Cortex of kidney (tissue), 1 donor: ENCODE data around the gene BICRA.
"Not testable (repeated sequence)": the region's sequence is repeated elsewhere in the genome, so short reads cannot be mapped to it uniquely, and the experiment has no call there.

Source experiments
- DNase-seq: peaks from one replicate; lab custom pipeline; 2025; lab: John Stamatoyannopoulos, UW

The BICRA gene

DNA sequence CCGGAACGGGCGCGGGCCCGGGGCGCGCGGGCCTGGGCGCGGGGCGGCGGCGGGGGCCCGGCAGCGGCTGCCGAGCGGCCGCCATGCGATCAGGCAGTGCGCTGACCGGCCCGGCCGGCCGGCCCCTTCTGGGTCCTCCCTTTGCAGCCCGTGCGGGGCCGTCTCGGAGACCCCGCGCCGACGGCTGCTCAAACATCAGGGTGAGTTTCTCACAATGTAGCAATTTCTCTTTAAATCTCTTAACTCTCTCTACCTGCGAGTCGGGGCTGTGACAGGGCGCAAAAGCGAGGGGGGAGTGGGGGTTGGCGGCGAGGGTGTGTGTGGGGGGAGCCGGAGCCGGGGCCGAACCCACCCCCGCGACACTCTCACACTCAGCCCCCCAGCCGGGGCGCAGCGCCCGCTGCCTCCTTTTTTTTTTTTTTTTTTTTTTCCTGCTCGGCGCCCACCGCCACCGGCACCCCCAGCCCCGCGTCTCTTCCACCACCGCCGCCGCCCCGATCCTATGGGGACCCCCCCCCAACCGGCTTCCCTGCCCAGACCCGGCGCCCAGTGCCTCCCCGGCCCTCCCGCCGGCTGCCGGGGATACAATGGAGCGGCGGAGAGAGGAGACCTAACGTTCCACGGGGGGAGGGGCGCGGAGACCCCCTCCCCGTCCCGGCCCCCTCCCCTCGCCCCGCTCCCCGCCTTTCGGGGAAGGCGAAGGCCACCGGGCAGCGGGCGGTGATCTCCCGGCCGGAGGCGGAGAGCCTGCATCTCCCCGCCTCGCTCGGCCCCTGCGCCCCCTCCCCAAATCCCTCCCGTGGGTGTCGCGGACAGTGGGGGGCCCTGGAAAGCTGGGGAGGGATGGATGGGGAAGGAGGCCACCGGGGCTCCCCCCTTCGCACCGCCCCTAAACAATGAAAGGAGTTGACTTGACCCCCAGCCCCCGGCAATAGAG lies at the start of gene BICRA:
BICRA (plus strand) TSS at position 166 of the 937 bp plus-strand sequence. CDS start 64,441 bp downstream, outside the sequence.
- DNase-seq, result no peak

DNA sequence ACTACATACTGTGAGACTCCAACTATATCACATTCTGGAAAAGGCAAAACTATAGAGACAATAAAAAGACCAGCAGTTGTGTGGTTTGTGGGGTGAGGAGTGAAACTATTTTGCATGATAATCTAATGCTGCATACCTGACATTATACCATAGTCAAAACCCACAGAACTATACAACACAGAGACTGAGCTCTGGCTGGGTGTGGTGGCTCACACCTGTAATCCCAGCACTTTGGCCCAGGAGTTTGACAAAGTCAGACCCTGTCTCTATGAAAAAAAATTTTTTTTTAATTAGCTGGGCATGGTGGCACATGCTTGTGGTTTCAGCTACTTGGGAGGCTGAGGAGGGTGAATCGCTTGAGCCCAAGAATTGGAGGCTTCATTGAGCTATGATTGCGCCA lies 47.9 kb upstream of the BICRA start:
- DNase-seq, result no peak

DNA sequence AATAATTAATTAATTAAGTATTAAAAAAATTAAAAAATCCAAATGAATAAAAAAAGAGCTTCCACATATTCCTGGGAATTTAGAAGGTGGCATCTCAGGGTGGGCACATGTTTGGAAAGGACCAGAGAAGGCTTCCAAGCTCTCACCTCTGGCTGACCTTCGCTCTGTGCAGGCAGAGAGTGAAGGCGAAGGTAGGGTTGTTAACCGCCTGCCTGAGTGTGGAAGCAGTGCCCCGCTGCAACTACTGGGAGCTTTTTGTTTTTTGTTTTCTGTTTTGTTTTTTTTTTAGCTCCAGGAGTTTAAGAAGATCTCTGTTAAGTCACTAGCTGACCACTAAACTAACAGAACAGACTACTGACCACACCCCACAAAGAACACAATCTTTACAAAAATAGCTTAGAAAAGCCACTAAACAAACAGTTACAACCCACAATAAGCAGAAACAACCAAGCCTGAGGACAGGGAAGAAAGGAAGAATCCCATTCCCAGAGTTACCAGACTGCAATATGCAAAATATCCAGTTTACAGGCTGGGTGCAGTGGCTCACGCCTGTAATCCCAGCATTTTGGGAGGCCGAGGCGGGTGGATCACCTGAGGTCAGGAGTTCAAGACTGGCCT lies 47.4 kb upstream of the BICRA start:
- no peak for DNase-seq

DNA sequence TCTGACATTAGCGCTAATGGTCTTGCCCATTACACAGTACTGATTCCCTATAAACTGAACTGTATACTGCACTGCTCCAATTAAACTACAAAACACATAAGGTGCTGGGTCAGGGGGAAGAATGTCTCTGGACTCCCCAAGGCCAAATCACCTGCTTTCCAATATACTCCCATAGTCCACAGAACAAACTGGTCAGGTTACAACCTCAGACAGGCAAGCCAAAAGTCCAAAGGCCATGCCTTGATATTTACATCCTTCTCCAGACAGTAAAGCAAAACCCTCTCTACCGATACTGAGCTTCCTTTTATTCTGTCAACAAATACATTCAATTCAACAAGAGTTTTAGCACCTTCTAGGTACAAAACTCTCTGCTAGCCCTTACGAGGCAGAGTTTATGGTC lies 44.9 kb upstream of the BICRA start:
- DNase-seq, result no peak

DNA sequence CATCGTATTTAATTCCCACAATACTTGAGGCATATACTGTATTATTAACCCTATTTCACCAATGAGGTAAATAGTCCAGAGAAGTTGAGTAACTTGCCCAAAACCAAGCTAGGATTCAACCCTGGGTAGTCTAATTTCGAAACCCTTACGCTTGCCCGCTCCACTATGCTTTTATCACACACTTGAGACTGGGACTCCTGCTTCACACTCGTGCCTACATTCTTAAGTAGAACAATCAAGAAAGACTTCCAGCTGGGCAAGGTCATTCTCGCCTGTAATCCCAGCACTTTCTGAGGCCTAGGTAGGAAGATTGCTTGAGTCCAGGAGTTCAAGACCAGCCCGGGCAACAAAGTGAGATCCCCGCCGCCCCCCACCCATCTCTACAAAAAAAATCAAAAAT lies 39.6 kb upstream of the BICRA start:
- no peak for DNase-seq

DNA sequence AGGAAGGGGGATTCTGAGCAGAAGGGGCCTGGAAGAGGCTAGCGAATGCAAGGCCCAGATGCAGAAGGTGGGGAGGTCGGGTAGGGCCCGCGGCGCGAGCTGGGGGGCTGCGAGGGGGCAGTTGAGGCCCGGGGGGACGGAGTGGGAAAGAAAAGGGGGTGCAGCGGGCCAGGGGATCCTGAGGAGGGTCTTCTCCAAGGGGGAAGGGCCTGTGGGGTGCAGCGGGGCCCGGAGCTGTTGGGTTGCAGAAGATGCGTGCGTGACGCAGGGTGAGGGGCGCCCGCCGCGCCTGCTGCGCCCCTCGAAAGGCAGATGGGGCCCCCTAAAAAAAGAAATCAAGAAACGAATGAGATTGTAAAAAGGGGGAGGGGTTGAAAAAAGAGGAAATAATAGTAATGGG lies 36.3 kb upstream of the BICRA start:
- DNase-seq, result no peak

DNA sequence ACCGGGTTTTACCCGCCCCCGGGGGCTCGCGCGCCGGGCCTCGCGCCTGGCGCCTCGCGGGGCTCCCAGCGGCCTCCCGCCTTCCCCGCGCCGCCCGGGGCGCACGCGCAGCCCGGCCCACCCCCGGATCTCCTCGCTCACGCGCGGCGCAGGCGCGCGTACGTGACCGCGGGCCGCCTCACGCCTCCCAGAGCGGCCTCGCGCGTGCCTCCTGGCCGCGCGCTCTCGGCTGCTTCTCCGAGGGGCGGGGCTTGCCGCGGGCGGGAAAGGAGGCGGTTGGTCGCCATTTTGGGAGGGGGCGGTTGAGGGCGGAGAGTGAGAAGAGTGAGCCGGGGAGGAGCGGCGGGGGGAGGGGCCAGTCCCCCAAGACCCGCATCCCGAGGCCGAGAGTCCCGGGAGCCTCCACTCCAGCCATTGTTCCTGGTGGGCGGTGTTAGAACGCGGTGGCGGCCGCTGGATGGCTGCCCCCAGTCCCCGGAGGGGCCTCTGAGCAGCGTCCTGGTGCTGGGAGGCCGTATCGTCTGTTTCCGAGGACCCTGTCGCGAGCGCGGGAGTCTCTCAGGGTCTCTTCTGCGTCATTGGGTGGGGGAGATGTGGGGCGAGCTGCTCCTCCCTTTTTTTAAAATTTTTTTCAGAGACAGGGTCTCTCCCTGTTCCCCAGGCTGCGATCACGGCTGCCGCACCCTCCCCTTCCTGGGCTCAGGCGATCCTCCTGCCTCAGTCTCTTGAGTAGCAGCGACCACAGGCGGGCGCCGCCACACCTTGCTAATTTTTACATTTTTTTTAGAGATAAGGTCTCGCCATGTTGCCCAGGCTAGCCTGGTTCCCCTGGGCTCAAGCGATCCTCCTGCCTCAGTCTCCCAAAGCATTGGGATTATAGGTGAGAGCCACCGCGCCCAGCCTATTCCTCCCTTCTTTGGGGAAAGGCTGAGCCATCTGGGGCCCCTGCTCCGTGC lies 35.6 kb upstream of the BICRA start, which contains the start of gene ZNF541:
ZNF541 (minus strand) TSS at position 78 of the 956 bp plus-strand sequence. CDS start 17,292 bp downstream, outside the sequence.
- no peak for DNase-seq

DNA sequence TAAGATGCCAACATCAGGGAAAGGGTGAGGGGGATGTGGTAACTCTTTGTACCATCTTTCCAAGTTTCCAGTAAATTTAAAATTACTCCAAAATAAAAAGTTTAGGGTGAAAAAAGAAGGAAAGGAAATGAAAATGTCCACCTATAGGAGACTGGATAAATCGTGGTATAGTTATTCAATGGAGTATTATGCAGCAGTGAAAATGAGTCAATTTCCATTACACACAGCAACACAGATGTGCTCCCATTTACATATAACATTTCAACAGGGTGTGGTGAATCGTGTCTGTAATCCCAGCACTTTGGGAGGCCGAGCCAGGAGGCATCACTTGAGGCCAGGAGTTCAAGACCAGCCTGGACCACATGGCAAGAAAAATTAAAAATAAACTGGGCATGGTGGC lies 28.5 kb upstream of the BICRA start:
- DNase-seq, result no peak

DNA sequence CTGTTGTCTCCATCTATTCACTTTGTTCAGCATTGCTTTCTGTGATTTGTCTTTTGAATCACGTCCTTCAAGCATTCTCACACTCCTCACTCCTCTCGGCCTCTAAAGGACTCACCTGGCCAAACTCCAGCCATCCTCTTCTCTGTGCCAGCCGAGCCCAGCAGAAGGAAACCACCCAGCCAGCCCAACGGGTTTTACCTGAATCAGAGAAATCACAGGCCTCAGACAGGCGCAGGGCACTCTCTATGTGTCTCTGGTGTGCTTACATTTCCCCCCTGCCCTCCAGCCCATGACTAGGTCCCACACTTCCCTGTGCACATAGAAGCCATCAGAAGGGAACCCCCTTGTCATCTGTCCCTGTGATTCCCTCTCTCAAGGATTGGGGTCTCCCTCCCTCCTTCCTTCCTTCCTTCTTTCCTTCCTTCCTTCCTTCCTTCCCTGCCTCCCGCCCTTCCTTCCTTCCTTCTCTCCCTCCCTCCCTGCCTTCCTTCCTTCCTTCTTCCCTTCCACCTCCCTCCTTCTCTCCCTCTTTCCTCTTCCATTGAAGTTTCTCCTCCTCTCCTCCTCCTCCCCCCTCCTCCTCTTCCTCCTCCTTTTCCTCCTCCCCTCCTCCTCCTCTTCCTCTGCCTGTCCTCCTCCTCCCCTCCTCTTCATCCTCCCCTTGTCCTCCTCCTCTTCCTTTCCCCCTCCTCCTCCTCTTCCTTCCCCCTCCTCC lies 27.2 kb upstream of the BICRA start:
- DNase-seq, result no peak

DNA sequence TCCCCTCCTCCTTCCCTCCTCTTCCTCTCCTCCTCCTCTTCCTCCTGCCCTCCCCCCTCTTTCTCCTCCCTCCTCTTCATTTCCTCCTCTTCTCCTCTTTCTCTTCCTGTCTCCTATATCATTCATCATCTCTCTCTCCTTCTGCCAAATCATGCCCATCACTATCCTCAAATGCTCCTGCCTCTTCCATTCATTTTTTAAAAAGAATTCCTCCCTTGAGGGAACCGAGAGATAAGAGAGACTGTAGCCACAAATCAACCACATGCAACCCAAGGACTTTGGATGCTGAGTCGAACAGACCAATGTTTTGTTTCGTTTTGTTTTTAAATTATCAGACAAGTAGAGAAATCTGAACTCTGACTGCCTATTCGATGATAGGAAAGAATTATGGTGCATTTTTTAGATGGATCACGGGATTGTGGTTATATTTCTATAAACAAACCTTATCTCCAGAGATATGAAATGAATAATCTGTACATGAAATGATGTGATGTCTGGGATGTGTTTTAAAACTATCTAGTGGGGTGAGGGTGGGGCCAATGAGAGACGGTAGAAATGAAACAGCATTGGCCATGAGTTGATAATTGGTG lies 26.5 kb upstream of the BICRA start:
- no peak for DNase-seq

DNA sequence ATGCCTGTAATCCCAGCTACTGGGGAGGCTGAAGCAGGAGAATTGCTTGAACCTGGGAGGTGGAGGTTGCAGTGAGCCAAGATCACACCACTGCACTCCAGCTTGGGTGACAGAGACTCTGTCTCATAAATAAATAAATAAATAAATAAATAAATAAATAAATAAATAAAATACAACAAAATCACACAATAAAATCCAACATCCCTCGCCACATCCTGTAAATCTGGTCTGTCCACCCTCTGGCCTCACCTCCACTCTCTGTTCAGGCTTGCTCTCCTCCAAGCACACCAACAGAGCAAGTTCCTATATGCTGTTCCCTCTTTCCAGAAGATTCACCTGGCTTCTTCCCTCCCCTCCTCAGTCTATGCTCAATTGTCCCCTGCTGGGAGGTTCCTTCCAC lies 25.8 kb upstream of the BICRA start:
- not testable (repeated sequence) for DNase-seq

DNA sequence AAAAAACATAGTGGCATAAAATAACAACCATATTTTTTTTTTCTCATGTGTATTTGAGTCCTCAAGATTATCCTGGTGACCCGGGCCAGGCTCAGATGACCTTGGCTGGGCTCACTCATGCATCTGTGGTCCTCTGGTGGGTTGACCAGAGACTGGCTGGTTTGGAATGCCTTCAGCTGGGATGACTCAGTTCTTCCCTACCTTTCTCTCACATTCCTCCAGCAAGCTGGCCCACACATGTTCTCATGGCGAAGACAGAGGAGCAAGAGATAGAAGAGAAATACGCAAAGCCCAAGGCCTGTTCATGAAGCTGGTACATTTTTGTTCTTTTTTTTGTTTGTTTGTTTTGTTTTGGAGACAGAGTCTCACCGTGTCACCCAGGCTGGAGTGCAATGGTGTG lies 21.6 kb upstream of the BICRA start:
- DNase-seq, result no peak

DNA sequence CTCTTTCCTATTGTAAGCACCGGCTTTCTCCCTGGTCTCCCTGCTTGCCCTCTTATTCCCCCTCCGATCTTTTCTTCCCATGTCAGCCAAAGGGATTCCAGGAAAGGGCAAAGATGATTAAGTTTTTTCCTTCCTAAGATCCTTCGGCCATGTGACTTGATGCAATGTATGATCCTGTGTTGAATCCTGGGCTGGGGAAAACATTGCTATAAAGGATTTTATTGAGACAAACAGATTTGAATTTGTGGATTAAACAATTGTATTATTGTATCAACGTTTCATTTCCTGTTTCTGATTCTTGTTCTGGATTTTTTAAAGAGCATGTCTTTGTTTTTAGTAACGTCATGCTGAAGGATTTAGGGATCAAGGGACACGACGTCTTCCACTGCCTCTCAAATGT lies 19.1 kb upstream of the BICRA start:
- DNase-seq, result no peak

DNA sequence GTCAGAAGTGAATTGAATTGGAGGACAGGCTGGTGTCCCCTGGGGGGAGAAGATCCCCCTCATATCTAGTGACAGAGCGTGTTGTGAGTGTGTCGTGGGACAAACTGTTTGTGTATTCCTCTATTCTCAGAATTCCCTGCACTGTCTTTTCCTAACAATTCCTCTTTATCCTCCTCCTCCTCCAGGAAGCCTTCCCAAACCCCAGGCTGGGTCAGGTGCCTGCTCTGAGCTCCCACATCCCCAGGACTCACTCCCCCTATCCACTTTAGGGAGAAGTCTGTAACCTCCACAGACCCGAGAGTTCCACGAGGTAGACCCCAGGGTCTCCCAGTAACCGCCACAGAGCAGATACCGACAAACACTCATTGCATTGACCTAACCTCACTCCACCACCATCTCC lies 15.1 kb upstream of the BICRA start:
- DNase-seq, result no peak

DNA sequence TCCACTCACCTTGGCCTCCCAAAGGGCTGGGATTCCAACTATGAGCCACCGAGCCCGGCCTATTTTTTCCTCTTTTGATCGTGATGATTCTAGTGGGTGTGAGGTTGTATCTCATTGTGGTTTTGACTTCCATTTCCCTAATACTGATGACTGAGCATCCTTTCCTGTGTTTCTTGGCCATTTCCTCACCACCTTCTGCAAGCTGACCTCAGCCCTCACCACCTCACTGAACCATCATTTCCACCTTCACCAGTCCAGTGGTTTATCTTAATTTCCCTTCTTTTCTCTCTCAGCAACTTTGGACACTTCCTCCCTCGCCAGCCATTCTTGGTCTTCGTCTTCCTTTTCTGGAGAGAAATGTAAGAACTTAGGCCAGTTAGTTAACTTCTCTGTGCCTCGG lies 13.0 kb upstream of the BICRA start:
- DNase-seq, result no peak

DNA sequence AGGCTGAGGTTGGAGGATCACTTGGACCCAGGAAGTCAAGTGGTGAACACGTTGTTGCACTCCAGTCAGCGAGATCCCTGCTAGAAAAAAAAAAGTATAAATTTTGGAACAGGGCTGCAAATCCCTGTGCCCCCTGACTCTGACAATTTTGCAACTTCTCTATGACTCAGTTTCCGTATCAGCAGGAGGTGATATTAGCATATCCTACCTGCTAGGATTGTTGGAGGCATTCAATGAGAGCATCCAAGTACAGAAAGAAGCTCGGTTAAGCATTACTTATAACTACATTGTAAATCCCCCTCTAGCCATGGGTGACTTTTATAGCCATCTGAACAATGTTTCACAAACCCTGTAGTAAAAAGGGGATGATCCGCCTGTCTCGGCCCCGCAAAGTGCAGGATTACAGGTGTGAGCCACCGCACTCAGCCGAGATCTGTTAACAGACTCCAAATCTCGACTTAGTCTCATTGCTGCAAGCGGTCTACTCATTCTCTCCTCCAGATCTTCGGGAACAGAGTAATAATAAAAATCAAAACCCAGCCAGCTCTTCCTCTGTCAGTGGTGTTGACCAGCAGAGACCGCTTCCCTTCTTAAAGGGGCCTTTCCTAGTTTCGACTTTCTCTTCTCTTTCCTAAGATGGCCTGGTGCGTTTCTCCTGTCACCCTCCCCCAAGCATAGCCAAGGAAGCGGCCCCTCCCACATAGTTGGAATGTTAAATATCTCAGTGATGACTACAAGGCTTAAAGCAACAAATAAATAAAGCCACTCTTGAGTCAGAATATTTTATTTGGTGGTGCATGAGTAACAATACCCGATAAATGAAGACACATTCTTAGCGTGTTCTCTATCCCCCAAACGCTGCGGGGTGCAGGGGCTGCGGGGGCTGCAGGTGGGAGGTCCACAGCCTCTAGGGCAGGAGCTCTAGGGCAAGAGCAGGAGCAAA lies 10.3 kb upstream of the BICRA start:
- no peak for DNase-seq

DNA sequence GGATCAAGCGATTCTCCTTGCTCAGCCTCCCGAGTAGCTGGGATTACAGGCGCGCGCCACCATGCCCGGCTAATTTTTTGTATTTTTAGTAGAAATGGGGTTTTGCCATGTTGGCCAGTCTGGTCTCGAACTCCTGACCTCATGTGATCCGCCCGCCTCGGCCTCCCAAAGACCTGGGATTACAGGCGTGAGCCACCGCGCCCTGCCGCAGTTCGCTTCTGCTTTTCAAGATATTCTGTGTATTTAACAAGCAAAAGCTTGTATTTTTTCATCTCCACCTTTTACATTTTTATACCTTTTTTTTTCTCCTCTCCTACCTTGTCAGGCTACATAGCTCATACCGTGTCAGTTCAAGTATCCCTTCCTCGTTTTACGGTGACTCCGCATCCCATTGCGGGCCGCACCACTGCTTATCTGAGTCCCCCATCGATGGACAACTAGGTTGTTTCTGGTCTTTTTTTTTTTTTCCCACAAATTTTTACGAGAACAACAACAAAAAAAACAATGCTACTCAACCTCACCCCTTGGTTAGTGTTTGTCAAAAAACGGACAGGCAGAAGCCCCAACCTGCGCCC lies 9.2 kb upstream of the BICRA start:
- not testable (repeated sequence) for DNase-seq

DNA sequence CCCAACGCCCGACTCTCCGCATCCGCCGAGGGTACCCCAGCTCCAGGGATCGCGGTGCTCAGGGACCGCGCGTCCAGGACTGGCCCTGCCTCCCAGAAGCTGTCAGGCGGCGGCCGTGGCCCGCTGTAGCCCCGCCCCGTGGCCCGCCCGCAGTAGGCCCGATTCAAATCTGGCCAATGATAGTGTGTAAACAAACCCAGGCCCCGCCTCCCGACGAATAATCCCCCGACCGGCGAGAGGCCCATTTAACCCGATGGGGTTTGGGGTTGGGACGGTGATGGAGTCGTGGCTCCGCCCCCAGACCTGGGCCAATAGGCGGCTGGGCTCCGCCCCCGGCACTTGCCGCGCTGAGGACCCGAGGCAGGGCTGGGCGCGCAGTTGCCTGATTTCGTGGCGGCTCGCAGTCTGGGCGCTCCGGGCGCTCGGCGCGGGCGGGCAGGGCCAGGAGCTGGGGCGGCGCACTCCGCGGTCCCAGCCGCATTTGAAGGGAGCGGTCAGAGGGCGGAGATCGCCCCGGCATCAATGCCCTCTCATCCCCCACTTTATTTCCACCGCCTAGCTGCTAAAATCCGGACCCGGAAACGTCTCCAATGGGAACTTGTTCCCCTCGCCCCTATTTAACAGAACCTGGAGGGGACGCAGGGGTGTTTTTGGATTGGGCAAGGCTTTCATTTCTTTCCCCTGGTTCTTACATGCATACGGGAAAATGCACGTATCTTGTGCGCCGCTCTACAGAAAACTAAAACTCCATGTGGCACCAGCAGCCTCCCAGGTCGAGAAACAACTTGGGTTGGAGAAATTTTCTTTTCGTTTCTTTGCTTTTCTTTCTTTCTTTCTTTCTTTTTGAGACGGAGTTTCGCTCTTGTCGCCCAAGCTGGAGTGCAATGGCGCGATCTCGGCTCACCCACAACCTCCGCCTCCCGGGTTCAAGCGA lies 8.4 kb upstream of the BICRA start:
- peak; percentile 62 for DNase-seq
